Lower lobe of right lung (tissue), 2 donors: ENCODE data around the gene PDCL3. TPM values are rescaled to one million over a fixed set of nuclear protein-coding genes. Genes with fewer than 3 reads are reported as not detected.

ENCODE experiments used
- ATAC-seq, 2 donors: fragments of 200-7000 bp; cut with Tn5 transposase; one replicate each; pipeline ENCODE4 v1.9.1; 2020 to 2022; ENCODE audit warnings: mild to moderate bottlenecking in 2 of 2, moderate library complexity in 2 of 2
- DNase-seq: peaks from one replicate; pipeline ENCODE4 v3.0.0-alpha.2; 2020
- H3K27ac ChIP-seq: fragments of 200-600 bp; one replicate; pipeline ENCODE4 v1.8.0; 2022
- H3K27me3 ChIP-seq: fragments of 200-600 bp; one replicate; pipeline ENCODE4 v1.8.0; 2022; ENCODE audit warnings: low read depth
- H3K36me3 ChIP-seq: fragments of 200-600 bp; one replicate; pipeline ENCODE4 v1.8.0; 2022; ENCODE audit warnings: mild to moderate bottlenecking
- H3K4me1 ChIP-seq: fragments of 200-600 bp; one replicate; pipeline ENCODE4 v1.8.0; 2022
- H3K4me3 ChIP-seq: fragments of 200-600 bp; one replicate; pipeline ENCODE4 v1.8.0; 2022; ENCODE audit warnings: mild to moderate bottlenecking
- H3K9me3 ChIP-seq: fragments of 200-600 bp; one replicate; pipeline ENCODE4 v1.8.0; 2022
- intact Hi-C: fragments of 100-400 bp; cut with DNase I; formaldehyde crosslinking; loops from one replicate; pipeline ENCODE4 v1.11.0; 2022
- total RNA-seq: library from RNA; stranded (reverse); fragmentation: NEBNext Ultra II Directional; extraction: Animal tissue kit (Norgen Biotek cat#: 25700); gene quantifications from one replicate; pipeline ENCODE4 v1.2.1, GENCODE V29; 2021
- TF ChIP-seq, protein P1 (sequence below): fragments of 200-600 bp; IDR thresholded peaks from one replicate; pipeline ENCODE4 v1.8.0; 2022; ENCODE audit warnings: antibody characterized with exemption, mild to moderate bottlenecking
- donor health status: DM: no; HTN: yes; CAD: no; lungs with severe emphysema.

The PDCL3 gene
- total RNA-seq, 1 donor from 2014 or later: 16.0 TPM

DNA sequence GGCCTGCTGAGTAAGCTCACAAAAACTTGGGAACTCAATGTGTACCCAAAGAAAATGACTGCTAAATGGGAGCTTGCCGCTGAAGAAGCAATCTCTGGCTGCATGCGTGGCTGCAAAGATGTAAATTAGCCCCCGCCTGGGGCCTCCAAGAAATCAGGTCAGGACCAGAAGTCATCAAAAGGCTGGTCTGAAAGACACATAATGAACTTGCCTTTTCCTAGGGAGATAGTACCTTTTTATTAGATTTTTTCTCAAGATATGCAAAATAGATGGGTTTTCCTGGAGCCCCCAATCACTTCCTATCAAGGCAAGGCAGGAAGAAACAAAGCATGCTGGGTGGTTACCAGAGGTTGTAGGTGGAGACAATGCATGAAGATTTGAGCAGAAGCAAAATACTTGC is 38.9 kb downstream of the PDCL3 start:
- H3K9me3 ChIP-seq: no peaks in the 10 kb centered on the region
- DNase-seq: no peak
- no peaks in the 10 kb centered on the region for H3K36me3 ChIP-seq
- intact Hi-C loops: no loop called here
- TF ChIP-seq, protein P1, sequence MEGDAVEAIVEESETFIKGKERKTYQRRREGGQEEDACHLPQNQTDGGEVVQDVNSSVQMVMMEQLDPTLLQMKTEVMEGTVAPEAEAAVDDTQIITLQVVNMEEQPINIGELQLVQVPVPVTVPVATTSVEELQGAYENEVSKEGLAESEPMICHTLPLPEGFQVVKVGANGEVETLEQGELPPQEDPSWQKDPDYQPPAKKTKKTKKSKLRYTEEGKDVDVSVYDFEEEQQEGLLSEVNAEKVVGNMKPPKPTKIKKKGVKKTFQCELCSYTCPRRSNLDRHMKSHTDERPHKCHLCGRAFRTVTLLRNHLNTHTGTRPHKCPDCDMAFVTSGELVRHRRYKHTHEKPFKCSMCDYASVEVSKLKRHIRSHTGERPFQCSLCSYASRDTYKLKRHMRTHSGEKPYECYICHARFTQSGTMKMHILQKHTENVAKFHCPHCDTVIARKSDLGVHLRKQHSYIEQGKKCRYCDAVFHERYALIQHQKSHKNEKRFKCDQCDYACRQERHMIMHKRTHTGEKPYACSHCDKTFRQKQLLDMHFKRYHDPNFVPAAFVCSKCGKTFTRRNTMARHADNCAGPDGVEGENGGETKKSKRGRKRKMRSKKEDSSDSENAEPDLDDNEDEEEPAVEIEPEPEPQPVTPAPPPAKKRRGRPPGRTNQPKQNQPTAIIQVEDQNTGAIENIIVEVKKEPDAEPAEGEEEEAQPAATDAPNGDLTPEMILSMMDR: no peak
- no peaks in the 10 kb centered on the region for H3K4me1 ChIP-seq
- H3K27me3 ChIP-seq: no peaks in the 10 kb centered on the region
- ATAC-seq: no peak
- no peak overlapping the region for H3K27ac ChIP-seq
- H3K4me3 ChIP-seq: no peak overlapping the region

DNA sequence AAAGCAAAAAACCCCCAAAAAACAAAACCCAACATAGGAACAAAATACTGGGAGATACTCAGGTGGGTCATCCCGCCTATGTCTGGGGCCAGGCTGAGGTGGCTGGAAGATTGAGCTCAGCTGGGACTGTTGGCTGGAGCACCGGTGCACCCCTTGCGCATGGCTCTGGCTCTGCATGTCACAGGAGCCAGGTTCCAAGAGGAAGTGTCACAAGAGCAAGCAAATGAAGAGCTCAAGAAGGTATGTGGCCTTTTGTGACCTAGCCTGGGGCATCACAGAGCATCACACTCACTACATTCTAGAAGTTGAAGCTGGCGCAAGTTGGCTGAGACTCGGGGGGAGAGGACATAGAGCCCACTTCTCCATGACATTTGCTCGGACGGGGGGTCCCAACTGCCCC is 40.6 kb downstream of the PDCL3 start:
- intact Hi-C loops: no loop called here

DNA sequence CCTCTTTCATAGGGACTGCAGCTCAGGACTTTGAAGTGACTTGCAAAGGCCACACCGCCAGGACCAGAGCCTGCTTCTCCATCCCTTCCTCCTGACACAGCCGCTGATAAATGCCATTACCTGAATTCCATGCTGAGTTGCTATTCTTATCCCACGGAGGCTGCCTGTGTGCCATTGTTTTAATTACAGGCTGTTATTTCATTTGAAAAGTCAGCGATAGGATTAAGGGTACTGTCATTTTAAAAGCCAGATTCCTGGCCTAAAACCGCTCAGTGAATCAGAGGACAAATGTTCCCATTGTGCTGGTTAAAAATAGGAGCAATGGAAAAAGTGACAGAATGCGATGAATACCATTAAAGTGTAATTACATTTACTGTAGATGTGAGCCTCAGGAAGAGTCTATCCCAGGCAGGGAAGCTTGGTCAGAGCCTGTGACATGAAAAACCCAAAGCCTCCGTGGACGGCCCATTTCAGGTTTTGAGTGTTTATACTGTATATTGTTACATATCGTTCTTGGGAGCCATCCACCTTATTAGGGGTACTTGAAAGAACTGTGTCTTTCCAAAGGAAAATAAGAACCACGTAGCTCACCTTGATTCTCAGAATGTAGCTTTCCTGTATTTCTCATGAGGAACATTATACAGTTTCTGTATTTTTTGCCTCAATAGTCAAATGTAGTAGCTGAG is 41.3 kb downstream of the PDCL3 start:
- intact Hi-C loops: no loop called here
- DNase-seq: no peak
- Histone ChIP-seq H3K27me3 (no peaks in the 10 kb centered on the region), H3K4me3 (no peak overlapping the region), H3K9me3 (no peaks in the 10 kb centered on the region), H3K27ac (no peak overlapping the region), H3K4me1 (no peaks in the 10 kb centered on the region), H3K36me3 (no peaks in the 10 kb centered on the region)
- TF ChIP-seq, protein P1: no peak
- ATAC-seq: no peak

More for the DNA sequence above, 40.6 kb downstream of the PDCL3 start:
- no peaks in the 10 kb centered on the region for H3K27me3 ChIP-seq
- H3K36me3 ChIP-seq: no peaks in the 10 kb centered on the region
- DNase-seq (no peak), ATAC-seq (no peak)
- TF ChIP-seq, protein P1: no peak
- H3K4me3 ChIP-seq: no peak overlapping the region
- no peaks in the 10 kb centered on the region for H3K4me1 ChIP-seq
- no peak overlapping the region for H3K27ac ChIP-seq
- no peaks in the 10 kb centered on the region for H3K9me3 ChIP-seq

DNA sequence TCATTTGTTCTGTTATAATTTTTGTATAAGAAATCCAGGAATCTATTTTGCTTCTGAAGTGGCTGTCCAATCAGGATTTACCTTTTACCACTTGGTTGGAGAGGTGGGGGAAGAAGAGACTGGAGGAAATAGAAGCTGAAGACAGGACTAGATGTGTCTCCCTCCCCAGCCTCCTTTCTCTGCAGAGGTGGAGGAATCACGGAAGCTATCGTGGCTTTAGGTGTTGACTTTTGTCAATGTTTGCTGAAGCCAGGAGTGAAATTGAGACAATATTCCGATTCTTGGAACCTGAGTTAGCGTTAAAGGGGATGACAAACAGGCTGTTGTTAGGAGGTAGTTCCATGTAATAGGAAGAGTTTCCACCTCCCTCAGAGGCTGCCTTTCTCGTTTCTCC is 43.5 kb downstream of the PDCL3 start:
- DNase-seq: no peak
- intact Hi-C loops: loop anchor here (5.0 kb wide), 1 partner anchor 381 kb away; no protein-coding TSS in a partner anchor
- ATAC-seq: no peak
- Histone ChIP-seq H3K27ac (no peak overlapping the region), H3K9me3 (no peaks in the 10 kb centered on the region), H3K36me3 (no peaks in the 10 kb centered on the region), H3K4me1 (no peaks in the 10 kb centered on the region), H3K4me3 (no peak overlapping the region), H3K27me3 (no peaks in the 10 kb centered on the region)
- TF ChIP-seq, protein P1: no peak

DNA sequence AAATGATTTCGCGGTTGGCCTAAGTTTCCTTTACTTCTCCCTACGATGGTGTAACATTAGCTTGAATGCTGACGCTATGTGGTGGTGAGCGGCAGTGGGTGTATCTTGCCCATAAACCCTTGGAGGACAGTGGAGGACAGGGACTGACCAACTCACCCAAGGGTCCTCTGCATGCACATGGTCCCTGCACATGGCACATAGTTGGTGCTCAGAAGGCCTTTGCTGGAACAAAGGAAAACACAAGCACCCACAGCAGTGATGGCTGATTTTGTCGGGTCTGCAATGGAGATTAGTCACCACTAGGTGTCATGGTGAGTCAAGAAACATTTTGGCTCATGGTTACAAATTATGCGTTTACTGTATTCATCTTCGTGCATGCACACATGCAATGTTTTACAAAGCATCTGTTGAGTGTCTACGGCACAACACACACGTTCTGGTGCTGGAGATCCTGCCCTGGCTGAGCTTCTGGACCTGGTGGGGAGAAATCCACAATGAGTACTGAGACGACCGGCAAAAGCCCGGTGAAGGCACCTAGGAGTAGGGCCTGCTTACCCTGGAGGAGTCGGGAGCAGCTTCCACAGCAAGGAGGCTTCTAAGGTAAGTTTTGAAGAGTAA is 44.0 kb downstream of the PDCL3 start:
- intact Hi-C loops: loop anchor here (5.0 kb wide), 1 partner anchor 380 kb away; no protein-coding TSS in a partner anchor
- Histone ChIP-seq H3K4me3 (no peak overlapping the region), H3K27ac (no peak overlapping the region)

More for the DNA sequence above, 44.0 kb downstream of the PDCL3 start:
- DNase-seq (no peak), ATAC-seq (peak; percentile 53 to 60)
- no peaks in the 10 kb centered on the region for H3K36me3 ChIP-seq
- H3K4me1 ChIP-seq: no peaks in the 10 kb centered on the region
- no peaks in the 10 kb centered on the region for H3K9me3 ChIP-seq
- TF ChIP-seq, protein P1: peak; percentile 81
- no peaks in the 10 kb centered on the region for H3K27me3 ChIP-seq
